Measurements from ENCODE around the gene KRTAP5-4. TPM values are rescaled to one million over a fixed set of nuclear protein-coding genes. Genes with fewer than 3 reads are reported as not detected.

KRTAP5-4 gene
- total RNA-seq, 1 donor from 2014 or later = not detected

DNA sequence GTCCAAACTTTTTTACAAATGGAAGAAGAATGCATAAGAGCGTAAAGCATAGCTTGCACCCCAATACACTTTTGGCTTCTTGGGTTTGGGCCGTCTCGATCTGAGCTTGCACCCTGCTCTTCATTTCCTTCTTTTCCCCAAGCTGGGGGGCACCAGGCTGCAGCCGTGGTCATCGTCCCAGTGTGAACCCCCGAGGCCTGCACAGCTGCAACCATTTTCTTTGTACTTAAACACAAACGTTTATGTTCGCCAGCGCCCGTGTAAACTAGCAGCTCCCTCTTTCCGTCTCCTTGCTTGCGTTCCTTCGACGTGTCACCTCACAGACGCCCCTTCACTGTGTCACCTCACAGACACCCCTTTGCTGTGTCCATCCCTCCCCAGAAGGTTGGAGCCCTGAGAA, 17.7 kb upstream of the KRTAP5-4 start:
- Mint-ChIP-seq H3K27me3 (peaks cover 24% of the 10 kb centered on the region), H3K9me3 (no peaks in the 10 kb centered on the region), H3K27ac (no peak overlapping the region), H3K4me1 (peaks cover 2% of the 10 kb centered on the region), H3K36me3 (ENCODE audit: low read depth) (no peaks in the 10 kb centered on the region), H3K4me3 (no peak overlapping the region)
- POLR2A ChIA-PET = no interaction called here
- DNase-seq (no peak), ATAC-seq (ENCODE audit: low read depth) (no peak)
- TF ChIP-seq, protein P1, sequence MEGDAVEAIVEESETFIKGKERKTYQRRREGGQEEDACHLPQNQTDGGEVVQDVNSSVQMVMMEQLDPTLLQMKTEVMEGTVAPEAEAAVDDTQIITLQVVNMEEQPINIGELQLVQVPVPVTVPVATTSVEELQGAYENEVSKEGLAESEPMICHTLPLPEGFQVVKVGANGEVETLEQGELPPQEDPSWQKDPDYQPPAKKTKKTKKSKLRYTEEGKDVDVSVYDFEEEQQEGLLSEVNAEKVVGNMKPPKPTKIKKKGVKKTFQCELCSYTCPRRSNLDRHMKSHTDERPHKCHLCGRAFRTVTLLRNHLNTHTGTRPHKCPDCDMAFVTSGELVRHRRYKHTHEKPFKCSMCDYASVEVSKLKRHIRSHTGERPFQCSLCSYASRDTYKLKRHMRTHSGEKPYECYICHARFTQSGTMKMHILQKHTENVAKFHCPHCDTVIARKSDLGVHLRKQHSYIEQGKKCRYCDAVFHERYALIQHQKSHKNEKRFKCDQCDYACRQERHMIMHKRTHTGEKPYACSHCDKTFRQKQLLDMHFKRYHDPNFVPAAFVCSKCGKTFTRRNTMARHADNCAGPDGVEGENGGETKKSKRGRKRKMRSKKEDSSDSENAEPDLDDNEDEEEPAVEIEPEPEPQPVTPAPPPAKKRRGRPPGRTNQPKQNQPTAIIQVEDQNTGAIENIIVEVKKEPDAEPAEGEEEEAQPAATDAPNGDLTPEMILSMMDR (IDR thresholded peaks at IDR 0.05) = no peak
- intact Hi-C loops (cut with micrococcal nuclease) = no loop called here
- CTCF ChIA-PET = interaction anchor here (1.0 to 2.3 kb wide), 4 partner anchors 9 to 54 kb away, joined by 3 to 13 read pairs (median 8); no protein-coding TSS in a partner anchor

DNA sequence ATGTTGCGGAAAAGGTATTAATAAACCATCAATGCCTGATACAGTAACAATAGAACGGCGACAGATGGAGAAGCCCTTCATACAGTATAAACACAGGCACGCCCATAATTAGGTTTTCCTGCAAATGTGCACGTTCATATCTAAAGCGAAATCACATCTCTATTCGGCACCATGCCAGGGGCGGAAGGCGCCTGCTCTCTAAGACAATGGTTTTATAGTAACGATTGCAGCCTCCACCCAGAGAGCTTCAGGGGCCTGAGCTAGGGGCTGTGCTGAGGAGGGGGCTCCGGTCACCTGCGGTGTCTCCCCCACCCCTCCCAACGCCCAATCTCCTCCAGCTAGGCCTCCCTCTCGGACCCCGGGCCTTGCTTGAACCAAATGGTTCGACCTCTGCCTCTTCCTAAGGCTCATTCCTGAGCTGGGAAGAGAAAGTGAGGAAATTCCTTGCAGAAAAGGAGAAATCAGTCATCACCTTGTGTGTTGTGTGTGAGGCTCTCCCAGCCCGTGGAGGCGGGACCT, 17.2 kb upstream of the KRTAP5-4 start:
- DNase-seq (no peak), ATAC-seq (ENCODE audit: low read depth) (no peak)
- ChIA-PET CTCF (interaction anchor here (2.2 to 2.3 kb wide), 2 partner anchors 8 to 13 kb away, joined by 11 to 13 read pairs; no protein-coding TSS in a partner anchor), POLR2A (no interaction called here)
- peaks cover 2% of the 10 kb centered on the region for H3K4me1 Mint-ChIP-seq
- H3K27ac Mint-ChIP-seq = no peak overlapping the region
- H3K9me3 Mint-ChIP-seq = no peaks in the 10 kb centered on the region
- intact Hi-C loops (cut with micrococcal nuclease) = no loop called here
- no peak overlapping the region for H3K4me3 Mint-ChIP-seq
- TF ChIP-seq, protein P1 (IDR thresholded peaks at IDR 0.05) = no peak
- H3K36me3 Mint-ChIP-seq (ENCODE audit: low read depth) = no peaks in the 10 kb centered on the region
- H3K27me3 Mint-ChIP-seq = peaks cover 20% of the 10 kb centered on the region

DNA sequence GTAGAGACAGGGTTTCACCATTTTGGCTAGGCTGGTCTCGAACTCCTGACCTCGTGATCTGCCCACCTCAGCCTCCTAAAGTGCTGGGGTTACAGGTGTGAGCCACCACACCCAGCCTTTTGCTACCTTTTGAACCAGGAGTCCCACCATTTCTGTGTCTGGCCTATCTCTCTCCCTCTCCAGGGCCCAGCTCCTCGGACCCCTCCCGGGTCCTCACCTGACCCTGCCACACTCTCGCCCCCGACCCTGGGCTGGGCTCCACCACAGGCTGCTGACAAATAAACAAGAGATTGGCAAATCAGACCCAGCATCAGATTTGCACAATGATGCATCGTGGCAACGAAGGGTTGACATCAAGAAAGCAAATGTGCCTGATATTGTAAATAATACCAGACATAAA, 16.4 kb upstream of the KRTAP5-4 start:
- TF ChIP-seq, protein P1 (IDR thresholded peaks at IDR 0.05) = no peak
- no peak overlapping the region for H3K4me3 Mint-ChIP-seq
- no peak overlapping the region for H3K27ac Mint-ChIP-seq
- no peak for ATAC-seq (ENCODE audit: low read depth)
- peaks cover 2% of the 10 kb centered on the region for H3K4me1 Mint-ChIP-seq
- no peak for DNase-seq
- no peaks in the 10 kb centered on the region for H3K36me3 Mint-ChIP-seq (ENCODE audit: low read depth)
- H3K9me3 Mint-ChIP-seq = no peaks in the 10 kb centered on the region
- ChIA-PET POLR2A (no interaction called here), CTCF (no interaction called here)
- H3K27me3 Mint-ChIP-seq = peaks cover 22% of the 10 kb centered on the region
- intact Hi-C loops (cut with micrococcal nuclease) = no loop called here

DNA sequence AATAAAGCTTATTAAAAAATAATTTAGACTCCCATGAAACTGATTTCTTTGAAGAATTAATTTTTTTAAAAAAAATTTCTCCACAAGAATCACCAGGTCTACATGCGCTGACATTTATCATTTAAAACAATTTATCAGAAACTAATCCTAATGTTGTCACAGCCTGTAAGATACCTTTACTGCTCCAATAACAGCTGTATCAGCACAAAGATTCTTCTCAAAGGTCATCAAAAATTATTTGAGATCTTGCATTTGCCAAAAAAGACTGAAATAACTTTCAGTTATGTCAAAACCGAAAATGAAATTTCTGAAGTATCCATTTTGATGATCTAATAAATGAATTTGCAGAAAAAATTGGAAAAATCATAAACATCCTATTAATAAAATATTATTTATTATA, 15.7 kb upstream of the KRTAP5-4 start:
- H3K4me3 Mint-ChIP-seq = no peak overlapping the region
- ChIA-PET POLR2A (no interaction called here), CTCF (no interaction called here)
- peaks cover 26% of the 10 kb centered on the region for H3K27me3 Mint-ChIP-seq
- DNase-seq (no peak), ATAC-seq (ENCODE audit: low read depth) (no peak)
- intact Hi-C loops (cut with micrococcal nuclease) = no loop called here
- peaks cover 2% of the 10 kb centered on the region for H3K4me1 Mint-ChIP-seq
- no peaks in the 10 kb centered on the region for H3K36me3 Mint-ChIP-seq (ENCODE audit: low read depth)
- TF ChIP-seq, protein P1 (IDR thresholded peaks at IDR 0.05) = no peak
- H3K9me3 Mint-ChIP-seq = no peaks in the 10 kb centered on the region
- no peak overlapping the region for H3K27ac Mint-ChIP-seq

DNA sequence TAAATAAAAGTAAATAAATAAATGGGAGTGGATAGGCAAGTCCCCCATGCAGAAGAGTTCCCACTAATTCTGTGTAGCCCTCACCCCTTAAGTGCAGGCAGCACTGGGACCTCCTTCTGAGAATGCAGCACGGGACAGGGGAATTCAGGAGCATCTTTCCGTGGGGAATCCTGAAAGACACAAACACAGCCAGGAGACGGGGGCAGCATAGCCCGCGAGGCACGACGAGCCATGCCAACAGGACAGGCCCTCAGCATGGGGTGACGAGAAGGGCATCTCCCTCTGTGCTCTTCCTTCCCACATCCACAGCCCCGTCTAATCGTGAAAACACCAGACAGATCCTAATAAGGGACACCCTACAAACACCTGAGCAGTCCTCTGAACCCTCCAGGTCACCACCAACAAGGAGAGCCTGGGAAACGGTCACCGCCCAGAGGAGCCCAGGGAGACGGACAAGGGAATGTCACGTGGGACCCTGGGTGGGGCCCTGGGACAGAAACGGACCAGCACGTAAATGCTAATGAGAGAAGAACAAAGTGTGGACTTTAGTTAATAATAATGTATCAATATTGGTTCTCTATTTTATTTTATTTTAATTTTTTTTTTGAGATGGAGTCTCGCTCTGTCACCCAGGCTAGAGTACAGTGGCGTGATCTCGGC, 14.5 kb upstream of the KRTAP5-4 start:
- peaks cover 2% of the 10 kb centered on the region for H3K4me1 Mint-ChIP-seq
- no peak overlapping the region for H3K4me3 Mint-ChIP-seq
- peaks cover 31% of the 10 kb centered on the region for H3K27me3 Mint-ChIP-seq
- H3K27ac Mint-ChIP-seq = no peak overlapping the region
- CTCF ChIA-PET = no interaction called here
- H3K9me3 Mint-ChIP-seq = no peaks in the 10 kb centered on the region
- intact Hi-C loops (cut with micrococcal nuclease) = no loop called here
- POLR2A ChIA-PET = no interaction called here
- DNase-seq = no peak
- ATAC-seq (ENCODE audit: low read depth) = no peak
- TF ChIP-seq, protein P1 (IDR thresholded peaks at IDR 0.05) = no peak
- H3K36me3 Mint-ChIP-seq (ENCODE audit: low read depth) = no peaks in the 10 kb centered on the region
